Hematopoietic multipotent progenitor cell treated with erythropoietin and hydrocortisone succinate and interleukin-3 and kit ligand, for 17 days (in vitro differentiated cells): Measurements from ENCODE around the gene PDE6B.
"Not testable (repeated sequence)": the region's sequence is repeated elsewhere in the genome, so short reads cannot be mapped to it uniquely, and the experiment has no call there.

Experiments used
- DNase-seq: peaks from one replicate; pipeline ENCODE4 v3.0.0-alpha.2; 2015; ENCODE audit warnings: low spot score

Gene PDE6B

DNA sequence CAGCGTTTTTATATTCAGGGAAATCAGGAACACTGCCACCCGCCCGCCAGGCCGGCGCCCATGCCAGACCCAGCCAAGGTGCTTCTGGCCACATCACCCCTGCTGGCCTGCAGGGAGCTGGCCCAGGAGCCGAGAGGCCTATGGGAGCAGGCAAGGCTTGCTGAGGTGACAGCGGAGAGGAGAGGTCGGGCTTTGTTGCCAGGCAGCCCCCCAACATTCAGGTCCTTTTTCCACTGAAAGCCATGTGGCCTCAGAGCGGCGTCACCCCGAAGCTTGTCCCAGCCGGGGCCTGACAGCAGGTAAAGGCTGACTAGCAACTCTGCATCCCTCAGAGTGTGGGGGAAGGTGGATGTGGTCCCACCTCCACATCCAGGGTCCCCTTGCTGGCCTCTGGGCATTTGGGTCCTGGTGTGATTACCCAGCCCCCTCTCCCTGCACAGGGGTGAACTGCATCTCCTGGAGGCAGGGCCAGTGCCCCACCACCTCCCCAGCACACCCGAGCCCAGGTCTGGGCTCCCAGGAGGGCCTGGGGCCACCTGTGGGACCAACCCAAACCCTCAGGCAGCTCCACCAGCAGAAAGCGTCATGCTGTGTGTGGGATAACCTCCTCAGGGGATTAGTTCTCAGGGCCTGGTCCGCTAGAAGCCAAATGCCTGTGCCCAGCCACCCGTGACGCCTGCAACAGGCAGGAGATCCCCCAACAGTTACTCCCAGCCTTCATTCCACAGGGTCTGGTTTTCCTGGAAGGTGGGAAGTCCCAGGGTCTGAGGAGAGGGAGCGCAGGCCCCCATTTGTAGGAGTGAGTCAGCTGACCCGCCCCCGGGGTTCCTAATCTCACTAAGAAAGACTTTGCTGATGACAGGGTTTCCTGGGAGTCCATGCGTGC lies at the start of gene PDE6B:
Gene PDE6B (plus strand): TSS at position 869 of the 886 bp plus-strand sequence. CDS start 54 bp downstream, outside the sequence.
- DNase-seq, result no peak

- DNase-seq, result no peak
Measured at GRCh38 chr4:576245-576821, 49.0 kb upstream of the PDE6B start, which contains the start of gene TMEM271. Gene TMEM271 (minus strand): TSS chr4:576295. CDS start chr4:576062, 233 bp downstream.

DNA sequence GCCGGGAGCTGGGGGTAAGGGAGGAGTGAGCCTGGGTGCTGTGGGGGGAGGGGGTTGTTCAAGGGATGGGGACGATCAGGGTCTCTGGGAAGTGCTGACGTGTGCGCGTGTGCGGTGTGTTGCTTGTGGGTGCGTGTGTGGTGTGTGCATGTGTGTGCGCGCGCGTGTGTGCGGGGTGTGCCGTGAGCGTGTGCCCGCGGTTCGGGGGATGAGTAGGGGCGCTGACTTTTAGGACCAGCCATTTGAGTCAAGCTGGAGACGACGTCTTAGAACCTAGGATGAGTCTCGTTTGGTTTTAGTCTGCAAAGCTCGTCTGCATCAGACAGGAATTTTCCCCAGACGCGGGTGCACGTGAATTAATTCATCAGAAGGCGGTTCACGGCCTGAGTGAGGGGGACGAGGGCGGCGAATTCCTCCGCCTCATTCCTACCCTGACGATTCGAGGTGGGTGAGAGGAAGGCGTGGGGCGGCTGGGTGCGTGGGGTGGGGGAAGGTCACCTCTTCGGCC lies 48.3 kb upstream of the PDE6B start:
- DNase-seq, result no peak

GRCh38 chr4:577499-578450 lies 47.6 kb upstream of the PDE6B start:
- DNase-seq, result no peak

GRCh38 chr4:578451-579443 lies 46.6 kb upstream of the PDE6B start:
- DNase-seq, result no peak

GRCh38 chr4:579543-580175 lies 45.7 kb upstream of the PDE6B start:
- no peak for DNase-seq

GRCh38 chr4:581181-581580 lies 44.2 kb upstream of the PDE6B start:
- DNase-seq, result no peak

DNA sequence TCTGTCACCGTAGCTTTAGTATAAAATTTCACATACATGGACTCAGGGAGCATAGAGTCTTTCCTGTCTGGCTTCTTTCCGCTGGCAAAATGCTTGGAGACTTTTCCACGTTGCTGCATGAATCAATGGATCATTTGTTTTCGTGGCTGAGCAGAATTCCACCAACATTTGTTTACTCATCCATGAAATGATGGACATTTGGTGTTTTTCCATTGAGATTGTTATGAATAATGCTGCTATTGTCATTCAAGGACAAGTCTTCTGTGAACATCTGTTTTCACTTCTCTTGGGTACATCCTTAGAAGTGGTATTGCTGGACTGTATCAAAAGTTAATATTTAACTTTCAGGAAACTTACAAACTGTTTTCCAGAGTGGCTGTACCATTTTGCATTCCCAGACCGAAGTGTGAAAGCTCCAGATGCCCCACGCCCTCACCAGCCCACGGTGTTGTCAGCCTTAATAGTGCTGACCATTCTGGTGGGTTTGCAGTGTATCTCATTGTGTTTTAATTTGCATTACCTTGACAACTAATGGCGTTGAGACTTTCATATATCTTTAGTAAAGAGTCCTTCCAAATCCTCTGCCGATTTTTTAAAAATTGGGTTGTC lies 43.5 kb upstream of the PDE6B start:
- DNase-seq, result no peak

GRCh38 chr4:583820-584219 lies 41.6 kb upstream of the PDE6B start:
- no peak for DNase-seq

GRCh38 chr4:587671-588350 lies 37.6 kb upstream of the PDE6B start:
- no peak for DNase-seq

DNA sequence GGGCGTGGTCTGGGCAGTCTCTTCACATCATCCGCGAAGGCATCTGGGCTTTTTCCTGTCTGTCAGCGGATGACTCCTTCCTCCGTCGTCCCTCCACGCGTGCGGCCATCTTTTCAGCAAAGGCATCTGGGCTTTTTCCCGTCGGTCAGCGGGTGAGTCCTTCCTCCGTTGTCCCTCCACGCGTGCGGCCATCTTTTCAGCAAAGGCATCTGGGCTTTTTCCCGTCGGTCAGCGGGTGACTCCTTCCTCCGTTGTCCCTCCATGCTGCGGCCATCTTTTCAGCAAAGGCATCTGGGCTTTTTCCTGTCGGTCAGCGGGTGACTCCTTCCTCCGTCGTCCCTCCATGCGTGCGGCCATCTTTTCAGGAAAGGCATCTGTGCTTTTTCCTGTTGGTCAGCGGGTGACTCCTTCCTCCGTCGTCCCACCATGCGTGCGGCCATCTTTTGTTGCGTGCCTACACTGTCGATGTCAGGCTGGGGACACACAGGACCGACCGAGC lies 37.0 kb upstream of the PDE6B start:
- no peak for DNase-seq

DNA sequence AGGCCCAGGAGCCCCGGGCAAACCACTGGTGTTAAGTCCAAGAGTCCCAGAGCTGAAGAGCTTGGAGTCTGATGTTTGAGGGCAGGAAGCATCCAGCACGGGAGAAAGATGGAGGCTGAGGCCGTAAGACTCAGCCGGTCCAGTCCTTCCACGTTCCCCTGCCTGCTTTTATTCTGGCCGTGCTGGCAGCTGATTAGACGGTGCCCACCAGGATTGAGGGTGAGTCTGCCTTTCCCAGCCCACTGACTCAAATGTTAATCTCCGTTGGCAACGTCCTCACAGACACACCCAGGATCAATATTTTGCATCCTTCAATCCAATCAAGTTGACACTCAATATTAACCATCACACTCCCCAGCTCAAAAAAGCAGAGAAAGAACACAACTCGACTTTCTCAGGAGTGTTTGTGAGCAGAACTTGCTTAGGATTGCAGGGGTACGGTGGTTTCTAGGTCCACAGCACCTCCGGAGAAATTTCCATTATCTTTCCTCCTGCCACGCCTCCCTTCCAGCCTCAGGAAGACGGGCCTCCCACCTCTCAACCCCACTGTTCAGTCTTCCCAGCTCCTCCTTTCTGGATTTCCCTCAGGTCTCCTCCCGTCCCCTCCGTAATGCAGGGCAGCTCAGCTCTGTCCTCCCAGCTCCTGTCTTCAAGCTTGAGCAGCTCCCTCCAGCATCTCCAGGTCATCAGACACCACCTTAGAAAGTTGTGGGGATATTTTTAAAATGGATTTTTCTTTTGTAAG lies 36.0 kb upstream of the PDE6B start:
- no peak for DNase-seq

DNA sequence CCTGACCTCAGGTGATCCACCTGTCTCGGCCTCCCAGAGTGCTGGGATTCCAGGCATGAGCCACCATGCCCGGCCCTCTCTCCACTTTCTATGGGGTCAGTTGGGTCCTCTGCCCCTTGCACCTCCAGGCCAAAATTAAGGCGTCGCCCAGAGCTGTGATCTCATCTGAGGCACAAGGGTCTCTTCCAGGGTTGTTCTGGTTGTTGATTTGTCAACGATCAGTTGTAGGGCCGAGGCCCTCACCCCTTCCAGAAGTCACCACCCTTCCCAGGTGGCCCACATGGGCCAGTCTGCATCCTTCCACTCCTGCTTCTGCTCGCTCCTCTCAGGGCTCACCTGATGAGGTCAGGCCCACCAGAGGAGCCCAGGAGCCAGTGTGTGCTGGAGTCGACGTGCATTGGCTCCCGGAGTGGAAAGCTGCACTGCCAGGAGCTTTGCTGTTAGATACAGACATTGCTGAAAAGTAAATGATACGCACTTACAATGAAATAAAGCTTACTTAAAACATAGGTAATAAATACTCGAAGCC lies 35.0 kb upstream of the PDE6B start:
- no peak for DNase-seq

DNA sequence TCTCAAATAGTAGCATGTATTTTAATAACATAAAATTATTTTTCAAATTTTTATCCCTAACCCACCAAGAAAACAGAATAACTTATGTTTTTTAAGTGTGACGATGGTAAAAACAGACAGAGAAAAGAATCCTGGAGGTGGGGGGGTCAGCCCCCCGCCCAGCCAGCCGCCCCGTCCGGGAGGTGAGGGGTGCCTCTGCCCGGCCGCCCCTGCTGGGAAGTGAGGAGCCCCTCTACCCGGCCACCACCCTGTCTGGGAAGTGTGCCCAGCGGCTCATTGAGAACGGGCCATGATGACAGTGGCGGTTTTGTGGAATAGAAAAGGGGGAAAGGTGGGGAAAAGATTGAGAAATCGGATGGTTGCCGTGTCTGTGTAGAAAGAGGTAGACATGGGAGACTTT lies 33.2 kb upstream of the PDE6B start:
- DNase-seq, result not testable (repeated sequence)

GRCh38 chr4:592825-593520 lies 32.4 kb upstream of the PDE6B start:
- no peak for DNase-seq

GRCh38 chr4:598925-599324 lies 26.4 kb upstream of the PDE6B start:
- DNase-seq, result no peak

DNA sequence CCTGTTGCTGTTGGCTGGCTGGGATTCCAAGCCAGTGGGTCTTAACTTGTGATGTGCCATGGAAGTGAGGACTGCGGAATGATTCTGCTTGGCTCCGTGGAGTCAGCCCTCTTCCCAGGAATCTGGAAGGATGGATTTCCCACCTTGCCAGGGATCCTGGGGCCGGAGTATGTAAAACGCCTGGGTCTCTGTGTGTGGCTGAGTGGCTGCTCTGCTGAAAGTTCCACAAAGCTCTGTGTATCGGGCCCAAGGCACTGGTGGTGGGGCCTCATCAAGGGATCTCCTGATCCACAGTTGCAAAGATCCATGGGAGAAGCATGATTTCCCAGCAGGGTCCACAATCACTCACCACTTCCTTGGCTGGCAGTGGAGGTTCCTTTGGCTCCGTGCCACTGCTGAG lies 25.2 kb upstream of the PDE6B start:
- no peak for DNase-seq
